ENCODE data around the gene HPSE. TPM values are rescaled to one million over a fixed set of nuclear protein-coding genes. Genes with fewer than 3 reads are reported as not detected.

Gene HPSE
- total RNA-seq, 1 experiment from 2014 or later = 12.6 TPM

GRCh38 chr4:83353516-83353915, 18.9 kb upstream of the HPSE start:
- no TSS peak for BruUV-seq (replicated peaks)
- Histone ChIP-seq H4K20me1 (ENCODE audit: insufficient read depth) (no peaks in the 10 kb centered on the region), H3K4me2 (ENCODE audit: low read length) (no peak overlapping the region), H3K79me2 (ENCODE audit: insufficient read depth, low read length) (no peaks in the 10 kb centered on the region), H3K27me3 (ENCODE audit: insufficient read depth, low read length) (no peaks in the 10 kb centered on the region), H3K36me3 (ENCODE audit: control insufficient read depth in 1 of 2, insufficient read depth in 2 of 2, low read length in 2 of 2) (no peaks in the 10 kb centered on the region), H3K4me3 (replicated peaks in 1 of 2; ENCODE audit: low read depth in 1 of 2, low read length in 2 of 2) (no peak overlapping the region), H3K4me1 (ENCODE audit: control insufficient read depth in 1 of 2, insufficient read depth in 2 of 2, low read length in 2 of 2) (peaks cover 16 to 19% of the 10 kb centered on the region in 2 experiments), H3K9me3 (ENCODE audit: control insufficient read depth in 1 of 2, insufficient read depth in 1 of 2, low read depth in 1 of 2, low read length in 2 of 2) (no peaks in the 10 kb centered on the region), H3K27ac (ENCODE audit: low read depth, low read length) (no peak overlapping the region), H2AFZ (ENCODE audit: low read depth, low read length, poor library complexity, severe bottlenecking) (no peak overlapping the region), H3K9ac (ENCODE audit: low read length) (no peak overlapping the region), H3K9me2 (ENCODE audit: insufficient read depth) (no peaks in the 10 kb centered on the region)
- intact Hi-C loops (cut with micrococcal nuclease) = no loop called here
- POLR2A ChIA-PET = no interaction called here
- no peak for ATAC-seq
- RAD21 ChIA-PET (ENCODE audit: low non-redundant PET in 1 of 2, low total read pairs in 2 of 2, uncharacterized antibody in 2 of 2, unreplicated experiment in 2 of 2) = no interaction called here
- no peak for DNase-seq (ENCODE audit: low read depth, low spot score)
- TF ChIP-seq EGR1 (IDR thresholded peaks at IDR 0.05; ENCODE audit: low read depth) (no peak), CTCF (IDR thresholded peaks at IDR 0.05 in 2 of 3, conservative IDR thresholded peaks at IDR 0.05 in 1 of 3; ENCODE audit: borderline replicate concordance in 1 of 3, insufficient read depth in 1 of 3, low read depth in 2 of 3, low read length in 2 of 3) (no peak), POLR2A (IDR thresholded peaks at IDR 0.05; ENCODE audit: borderline replicate concordance, extremely low read depth, insufficient read depth, insufficient read length) (no peak), TCF7L2 (IDR thresholded peaks at IDR 0.05; ENCODE audit: borderline replicate concordance, extremely low read depth, insufficient read depth, insufficient read length) (no peak), POLR2AphosphoS5 (IDR thresholded peaks at IDR 0.05; ENCODE audit: low read depth, low read length) (no peak), EZH2phosphoT487 (IDR thresholded peaks at IDR 0.05; ENCODE audit: borderline replicate concordance) (no peak), ATF3 (IDR thresholded peaks at IDR 0.05) (no peak), EZH2 (IDR thresholded peaks at IDR 0.05) (no peak)
- TF ChIP-seq, protein P1, sequence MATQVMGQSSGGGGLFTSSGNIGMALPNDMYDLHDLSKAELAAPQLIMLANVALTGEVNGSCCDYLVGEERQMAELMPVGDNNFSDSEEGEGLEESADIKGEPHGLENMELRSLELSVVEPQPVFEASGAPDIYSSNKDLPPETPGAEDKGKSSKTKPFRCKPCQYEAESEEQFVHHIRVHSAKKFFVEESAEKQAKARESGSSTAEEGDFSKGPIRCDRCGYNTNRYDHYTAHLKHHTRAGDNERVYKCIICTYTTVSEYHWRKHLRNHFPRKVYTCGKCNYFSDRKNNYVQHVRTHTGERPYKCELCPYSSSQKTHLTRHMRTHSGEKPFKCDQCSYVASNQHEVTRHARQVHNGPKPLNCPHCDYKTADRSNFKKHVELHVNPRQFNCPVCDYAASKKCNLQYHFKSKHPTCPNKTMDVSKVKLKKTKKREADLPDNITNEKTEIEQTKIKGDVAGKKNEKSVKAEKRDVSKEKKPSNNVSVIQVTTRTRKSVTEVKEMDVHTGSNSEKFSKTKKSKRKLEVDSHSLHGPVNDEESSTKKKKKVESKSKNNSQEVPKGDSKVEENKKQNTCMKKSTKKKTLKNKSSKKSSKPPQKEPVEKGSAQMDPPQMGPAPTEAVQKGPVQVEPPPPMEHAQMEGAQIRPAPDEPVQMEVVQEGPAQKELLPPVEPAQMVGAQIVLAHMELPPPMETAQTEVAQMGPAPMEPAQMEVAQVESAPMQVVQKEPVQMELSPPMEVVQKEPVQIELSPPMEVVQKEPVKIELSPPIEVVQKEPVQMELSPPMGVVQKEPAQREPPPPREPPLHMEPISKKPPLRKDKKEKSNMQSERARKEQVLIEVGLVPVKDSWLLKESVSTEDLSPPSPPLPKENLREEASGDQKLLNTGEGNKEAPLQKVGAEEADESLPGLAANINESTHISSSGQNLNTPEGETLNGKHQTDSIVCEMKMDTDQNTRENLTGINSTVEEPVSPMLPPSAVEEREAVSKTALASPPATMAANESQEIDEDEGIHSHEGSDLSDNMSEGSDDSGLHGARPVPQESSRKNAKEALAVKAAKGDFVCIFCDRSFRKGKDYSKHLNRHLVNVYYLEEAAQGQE (IDR thresholded peaks at IDR 0.05; ENCODE audit: low read depth) = no peak
- CTCF ChIA-PET = no interaction called here
